Activated T-helper 2 cell treated with anti-CD3 and anti-CD28 coated beads, Interferon-gamma antibody, Interleukin-2, Interleukin-4, amounts not matched to agents 10 μg/mL and 5 μg/mL and 100 μg/mL, durations not matched to agents 14 hours and 24 hours and 36 hours (primary cell): ENCODE data around the gene NUDT22. TPM values are rescaled to one million over a fixed set of nuclear protein-coding genes. Genes with fewer than 3 reads are reported as not detected.

Experiments
- DNase-seq: peaks from one replicate; pipeline ENCODE4 v3.0.0; 2021; ENCODE audit warnings: low spot score
- H3K27ac Mint-ChIP-seq: one replicate; pipeline ENCODE4 v1.8.0; 2021; ENCODE audit warnings: mixed read lengths
- H3K27me3 Mint-ChIP-seq: one replicate; pipeline ENCODE4 v1.8.0; 2021; ENCODE audit warnings: low read depth, mixed read lengths
- H3K36me3 Mint-ChIP-seq: one replicate; pipeline ENCODE4 v1.8.0; 2021; ENCODE audit warnings: low read depth, mixed read lengths
- H3K4me1 Mint-ChIP-seq: one replicate; pipeline ENCODE4 v1.8.0; 2021; ENCODE audit warnings: low read depth, mixed read lengths
- H3K4me3 Mint-ChIP-seq: one replicate; pipeline ENCODE4 v1.8.0; 2021; ENCODE audit warnings: low read depth, mild to moderate bottlenecking, moderate library complexity, mixed read lengths
- H3K9me3 Mint-ChIP-seq: one replicate; pipeline ENCODE4 v1.8.0; 2021; ENCODE audit warnings: mixed read lengths
- intact Hi-C: fragments of 100-400 bp; cut with micrococcal nuclease; formaldehyde crosslinking; loops from one replicate; pipeline ENCODE4 v1.15.1; 2023
- total RNA-seq: library from RNA; stranded (reverse); gene quantifications from 2 replicates; pipeline ENCODE4 v1.2.3, GENCODE V29; 2022

The NUDT22 gene
- total RNA-seq, 1 donor from 2014 or later, result 77.0 TPM

DNA sequence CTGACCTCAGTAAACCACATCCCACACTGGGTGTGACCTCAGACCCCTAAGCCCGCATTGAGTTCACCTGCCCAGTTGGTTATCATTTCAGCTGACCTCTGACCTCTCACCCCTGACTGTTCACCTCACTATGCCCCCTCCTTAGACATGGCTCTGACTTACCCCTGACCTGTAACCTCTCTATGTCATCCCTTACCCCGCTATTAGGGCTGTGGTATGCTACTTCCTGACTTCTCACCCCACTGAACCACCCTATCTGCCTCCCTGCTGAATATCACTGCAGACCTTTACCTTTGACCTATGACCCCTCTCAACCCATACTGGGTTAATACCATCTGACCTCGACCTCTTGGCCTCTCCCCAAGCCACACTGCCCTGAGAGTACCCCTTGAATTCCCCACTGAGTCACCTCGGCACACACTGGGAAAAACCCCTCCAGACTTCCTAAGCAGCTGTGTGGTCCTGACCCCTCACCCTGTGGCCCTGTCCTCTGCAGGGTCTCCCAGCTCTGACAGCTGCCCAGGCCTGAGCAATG lies 33.5 kb downstream of the NUDT22 start:
- intact Hi-C loops, result no loop called here
- Mint-ChIP-seq H3K36me3 (peaks cover 22% of the 10 kb centered on the region), H3K27ac (peak overlapping the region; percentile 26), H3K27me3 (no peaks in the 10 kb centered on the region), H3K9me3 (no peaks in the 10 kb centered on the region), H3K4me1 (peaks cover 7% of the 10 kb centered on the region), H3K4me3 (no peak overlapping the region)
- no peak for DNase-seq

GRCh38 chr11:64260147-64260708 lies 34.2 kb downstream of the NUDT22 start:
- intact Hi-C loops, result no loop called here
- no peaks in the 10 kb centered on the region for H3K27me3 Mint-ChIP-seq
- H3K9me3 Mint-ChIP-seq, result no peaks in the 10 kb centered on the region
- peaks cover 22% of the 10 kb centered on the region for H3K36me3 Mint-ChIP-seq
- DNase-seq, result no peak
- peak overlapping the region; percentile 26 for H3K27ac Mint-ChIP-seq
- no peak overlapping the region for H3K4me3 Mint-ChIP-seq
- peaks cover 7% of the 10 kb centered on the region for H3K4me1 Mint-ChIP-seq

DNA sequence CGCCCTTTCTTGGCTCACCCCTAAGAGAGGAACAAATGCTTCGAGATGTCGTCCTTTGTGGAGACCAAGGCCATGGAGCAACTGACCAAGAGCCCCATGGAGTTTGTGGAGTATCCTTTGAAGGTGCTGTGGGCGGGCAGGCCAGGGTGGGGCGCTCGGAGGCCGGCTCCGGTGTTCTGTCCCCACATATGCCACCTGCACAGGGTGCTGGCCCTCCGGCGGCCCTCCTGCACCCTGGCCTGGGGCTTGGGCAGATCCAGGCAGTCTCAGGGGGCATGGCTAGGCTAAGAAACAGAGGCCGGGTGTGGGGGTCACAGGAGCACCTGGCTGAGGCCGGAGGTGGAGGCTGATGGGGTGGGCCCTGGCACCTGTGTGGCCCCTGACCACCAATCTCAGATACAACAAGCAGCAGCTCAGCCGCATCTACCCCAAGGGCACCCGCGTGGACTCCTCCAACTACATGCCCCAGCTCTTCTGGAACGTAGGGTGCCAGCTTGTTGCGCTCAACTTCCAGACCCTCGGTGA lies 35.5 kb downstream of the NUDT22 start:
- H3K4me1 Mint-ChIP-seq, result peaks cover 7% of the 10 kb centered on the region
- no peaks in the 10 kb centered on the region for H3K27me3 Mint-ChIP-seq
- H3K36me3 Mint-ChIP-seq, result peaks cover 25% of the 10 kb centered on the region
- no peak overlapping the region for H3K4me3 Mint-ChIP-seq
- no peak overlapping the region for H3K27ac Mint-ChIP-seq
- intact Hi-C loops, result no loop called here
- H3K9me3 Mint-ChIP-seq, result no peaks in the 10 kb centered on the region
- no peak for DNase-seq

GRCh38 chr11:64262271-64263002 lies 36.4 kb downstream of the NUDT22 start:
- H3K27me3 Mint-ChIP-seq, result no peaks in the 10 kb centered on the region

DNA sequence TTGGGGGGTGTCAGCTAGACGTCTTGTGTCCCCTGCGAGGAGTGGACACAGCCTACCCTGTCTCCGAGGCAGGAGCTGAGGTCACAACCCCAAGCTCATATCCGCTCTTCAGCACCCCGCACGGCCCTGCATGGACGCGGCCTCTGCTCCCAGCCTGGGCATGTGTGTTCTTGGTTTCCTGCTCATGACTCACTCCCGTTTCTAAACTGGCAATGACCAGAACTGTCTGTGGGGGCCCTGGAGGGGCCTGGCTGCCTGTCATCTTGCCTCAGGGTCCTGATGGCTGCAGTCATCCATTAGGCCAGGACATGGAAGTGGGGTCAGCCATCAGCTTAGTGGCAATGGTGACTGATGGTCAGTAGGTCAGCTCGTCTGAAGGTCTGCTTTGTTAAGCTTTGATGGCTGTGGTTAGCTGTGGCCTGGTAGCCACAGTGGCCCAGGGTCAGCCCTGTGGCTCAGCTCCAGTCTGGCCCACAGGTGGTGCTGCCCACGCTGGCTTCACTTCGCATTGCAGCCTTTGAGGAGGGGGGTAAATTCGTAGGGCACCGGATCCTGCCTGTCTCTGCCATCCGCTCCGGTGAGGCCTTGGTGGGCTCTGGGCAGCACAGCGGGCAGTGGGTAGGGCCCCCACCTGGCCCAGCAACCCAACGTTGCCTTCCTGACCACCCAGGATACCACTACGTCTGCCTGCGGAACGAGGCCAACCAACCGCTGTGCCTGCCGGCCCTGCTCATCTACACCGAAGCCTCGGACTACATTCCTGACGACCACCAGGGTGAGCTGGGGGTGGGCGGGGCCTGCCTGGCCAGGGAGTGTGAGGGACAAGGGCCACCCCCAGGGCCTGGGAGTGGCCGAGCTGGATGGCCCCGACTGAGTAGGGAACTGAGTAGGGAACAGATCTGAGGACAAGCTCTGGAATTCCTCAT lies 37.2 kb downstream of the NUDT22 start:
- H3K4me1 Mint-ChIP-seq, result peaks cover 10% of the 10 kb centered on the region
- H3K27me3 Mint-ChIP-seq, result no peaks in the 10 kb centered on the region
- no peak overlapping the region for H3K4me3 Mint-ChIP-seq
- no peak overlapping the region for H3K27ac Mint-ChIP-seq
- DNase-seq, result no peak
- H3K9me3 Mint-ChIP-seq, result no peaks in the 10 kb centered on the region
- intact Hi-C loops, result no loop called here
- H3K36me3 Mint-ChIP-seq, result peaks cover 19% of the 10 kb centered on the region

More at GRCh38 chr11:64262271-64263002, 36.4 kb downstream of the NUDT22 start:
- no peak overlapping the region for H3K27ac Mint-ChIP-seq
- no peak overlapping the region for H3K4me3 Mint-ChIP-seq
- no peak for DNase-seq
- H3K4me1 Mint-ChIP-seq, result peaks cover 7% of the 10 kb centered on the region
- peaks cover 25% of the 10 kb centered on the region for H3K36me3 Mint-ChIP-seq
- H3K9me3 Mint-ChIP-seq, result no peaks in the 10 kb centered on the region
- intact Hi-C loops, result no loop called here

GRCh38 chr11:64263947-64264317 lies 37.9 kb downstream of the NUDT22 start:
- H3K27me3 Mint-ChIP-seq, result no peaks in the 10 kb centered on the region
- no peaks in the 10 kb centered on the region for H3K9me3 Mint-ChIP-seq
- H3K36me3 Mint-ChIP-seq, result peaks cover 22% of the 10 kb centered on the region
- no peak overlapping the region for H3K27ac Mint-ChIP-seq
- H3K4me1 Mint-ChIP-seq, result peaks cover 14% of the 10 kb centered on the region
- intact Hi-C loops, result no loop called here
- no peak for DNase-seq
- no peak overlapping the region for H3K4me3 Mint-ChIP-seq

DNA sequence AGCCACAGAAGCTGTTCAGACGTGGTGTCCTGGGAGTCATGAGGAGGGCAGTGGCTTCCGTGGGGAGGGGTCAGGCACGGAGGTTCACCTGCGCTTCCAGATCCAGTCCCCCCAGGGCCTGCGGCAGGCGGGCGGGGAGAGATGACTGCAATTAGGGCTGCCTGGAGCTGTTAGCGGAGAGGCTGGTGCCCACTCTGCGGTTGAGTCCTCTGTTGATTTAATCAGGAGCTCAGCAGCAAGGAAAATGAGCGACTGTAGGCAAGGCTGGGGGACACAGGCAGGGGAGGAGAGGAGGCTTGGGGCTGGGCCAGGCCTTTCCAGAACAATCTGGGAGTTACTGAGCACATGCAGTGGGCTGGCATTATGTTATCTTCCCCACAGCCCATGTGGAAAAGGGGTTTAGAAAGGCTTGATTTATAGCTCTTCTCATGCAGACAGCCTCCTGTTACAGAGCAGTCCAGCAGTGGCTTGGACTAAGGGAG lies 38.3 kb downstream of the NUDT22 start:
- Mint-ChIP-seq H3K4me1 (peaks cover 15% of the 10 kb centered on the region), H3K4me3 (no peak overlapping the region), H3K27ac (no peak overlapping the region), H3K9me3 (no peaks in the 10 kb centered on the region), H3K36me3 (peaks cover 20% of the 10 kb centered on the region), H3K27me3 (no peaks in the 10 kb centered on the region)
- intact Hi-C loops, result no loop called here
- no peak for DNase-seq

DNA sequence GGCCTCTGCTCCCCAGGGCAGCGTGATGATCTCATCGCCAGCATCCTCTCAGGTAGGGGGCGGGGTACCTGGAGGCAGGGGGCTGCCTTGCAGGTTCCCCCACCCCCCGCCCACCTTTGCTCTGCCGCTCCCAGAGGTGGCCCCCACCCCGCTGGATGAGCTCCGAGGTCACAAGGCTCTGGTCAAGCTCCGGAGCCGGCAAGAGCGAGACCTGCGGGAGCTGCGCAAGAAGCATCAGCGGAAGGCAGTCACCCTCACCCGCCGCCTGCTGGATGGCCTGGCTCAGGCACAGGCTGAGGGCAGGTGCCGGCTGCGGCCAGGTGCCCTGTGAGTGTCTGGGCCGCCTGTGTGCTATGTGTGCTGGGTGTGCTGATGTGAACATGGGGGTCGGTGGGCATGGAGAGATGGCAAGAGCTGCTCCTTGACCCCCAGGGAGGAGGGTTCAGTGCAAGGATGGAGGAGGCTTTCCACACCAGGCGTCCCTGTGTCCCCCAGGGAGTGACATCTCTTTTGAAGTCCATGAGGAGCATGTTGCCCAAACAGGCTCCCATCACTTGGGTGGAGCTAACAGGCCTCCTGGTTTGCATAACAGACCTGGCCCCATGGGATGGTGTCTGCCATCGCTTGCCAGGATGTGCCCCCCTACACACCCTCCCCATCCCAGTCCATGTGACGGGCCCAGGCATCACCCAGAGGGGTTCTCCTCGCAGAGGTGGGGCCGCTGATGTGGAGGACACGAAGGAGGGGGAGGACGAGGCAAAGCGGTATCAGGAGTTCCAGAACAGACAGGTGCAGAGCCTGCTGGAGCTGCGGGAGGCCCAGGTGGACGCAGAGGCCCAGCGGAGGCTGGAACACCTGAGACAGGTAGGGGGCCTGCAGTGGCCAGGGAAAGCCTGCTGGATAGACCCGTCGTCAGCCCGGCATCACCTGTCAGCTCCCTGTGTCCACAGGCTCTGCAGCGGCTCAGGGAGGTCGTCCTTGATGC lies 39.4 kb downstream of the NUDT22 start:
- H3K4me1 Mint-ChIP-seq, result peaks cover 9% of the 10 kb centered on the region
- H3K27me3 Mint-ChIP-seq, result no peaks in the 10 kb centered on the region
- no peak overlapping the region for H3K27ac Mint-ChIP-seq
- H3K4me3 Mint-ChIP-seq, result no peak overlapping the region
- no peaks in the 10 kb centered on the region for H3K9me3 Mint-ChIP-seq
- DNase-seq, result no peak
- intact Hi-C loops, result no loop called here
- H3K36me3 Mint-ChIP-seq, result peaks cover 17% of the 10 kb centered on the region

GRCh38 chr11:64266339-64266738 lies 40.3 kb downstream of the NUDT22 start:
- no peaks in the 10 kb centered on the region for H3K9me3 Mint-ChIP-seq

GRCh38 chr11:64267207-64267945 lies 41.3 kb downstream of the NUDT22 start:
- Mint-ChIP-seq H3K4me1 (peaks cover 14% of the 10 kb centered on the region), H3K27ac (peak overlapping the region; percentile 22), H3K9me3 (no peaks in the 10 kb centered on the region), H3K36me3 (peaks cover 14% of the 10 kb centered on the region), H3K27me3 (no peaks in the 10 kb centered on the region), H3K4me3 (no peak overlapping the region)
- no peak for DNase-seq
- intact Hi-C loops, result no loop called here

More at GRCh38 chr11:64266339-64266738, 40.3 kb downstream of the NUDT22 start:
- DNase-seq, result no peak
- Mint-ChIP-seq H3K27me3 (no peaks in the 10 kb centered on the region), H3K4me3 (no peak overlapping the region), H3K36me3 (peaks cover 17% of the 10 kb centered on the region), H3K27ac (peak overlapping the region; percentile 52), H3K4me1 (peaks cover 9% of the 10 kb centered on the region)
- intact Hi-C loops, result no loop called here
